Keratinocyte (primary cell): ENCODE data around the gene XCL2. TPM values are rescaled to one million over a fixed set of nuclear protein-coding genes. Genes with fewer than 3 reads are reported as not detected.
"Not testable (repeated sequence)": the region's sequence is repeated elsewhere in the genome, so short reads cannot be mapped to it uniquely, and the experiment has no call there.

Experiments
- DNase-seq: peaks from one replicate; pipeline ENCODE4 v3.0.0-alpha.2; 2011; ENCODE audit warnings: low read depth, missing footprints, low spot score
- FAIRE-seq: peaks from 2 replicates; lab custom pipeline; 2011; peaks lifted over from hg19 to GRCh38; lab: Jason Lieb, UNC
- H2AFZ ChIP-seq: 2 replicates; pipeline ENCODE4 v1.6.0; 2012; ENCODE audit warnings: low read length, control low read depth, inconsistent platforms; ENCODE audit not compliant: control insufficient read depth
- H3K27ac ChIP-seq: 2 replicates; pipeline ENCODE4 v1.5.1; 2011; ENCODE audit warnings: low read length; ENCODE audit not compliant: control insufficient read depth, insufficient read depth
- H3K27me3 ChIP-seq: 3 replicates; pipeline ENCODE4 v1.6.0; 2011; ENCODE audit warnings: low read length; ENCODE audit not compliant: control insufficient read depth, insufficient read depth; ENCODE audit errors: extremely low read depth
- H3K36me3 ChIP-seq, 2 experiments: 2 replicates in 1 of 2; 3 replicates in 1 of 2; pipeline ENCODE4 v1.5.1; 2011; ENCODE audit warnings: low read length in 2 of 2, mild to moderate bottlenecking in 1 of 2; ENCODE audit not compliant: control insufficient read depth in 2 of 2, insufficient read depth in 2 of 2; ENCODE audit errors: extremely low read depth in 1 of 2
- H3K4me1 ChIP-seq: 3 replicates; pipeline ENCODE4 v1.5.1; 2011; ENCODE audit warnings: low read length; ENCODE audit not compliant: control insufficient read depth, insufficient read depth; ENCODE audit errors: extremely low read depth
- H3K4me2 ChIP-seq: 3 replicates; pipeline ENCODE4 v1.6.0; 2011; ENCODE audit warnings: low read depth, low read length; ENCODE audit not compliant: control insufficient read depth, insufficient read depth; ENCODE audit errors: extremely low read depth
- H3K4me3 ChIP-seq, 3 experiments: fragments of 200-600 bp in 1 of 3; sonication (generic) in 1 of 3; 2 replicates in 2 of 3; 3 replicates in 1 of 3; pipeline ENCODE4 v1.5.1; 2011 to 2016; ENCODE audit warnings: low read length in 3 of 3, mild to moderate bottlenecking in 3 of 3, control low read depth in 2 of 3, inconsistent platforms in 1 of 3, low read depth in 1 of 3, mixed read lengths in 1 of 3, mixed run types in 1 of 3, moderate library complexity in 1 of 3; ENCODE audit not compliant: control insufficient read depth in 2 of 3, insufficient read depth in 2 of 3; ENCODE audit errors: extremely low read depth in 1 of 3
- H3K79me2 ChIP-seq: 2 replicates; pipeline ENCODE4 v1.6.0; 2012; ENCODE audit warnings: low read length; ENCODE audit not compliant: control insufficient read depth, insufficient read depth
- H3K9ac ChIP-seq: 3 replicates; pipeline ENCODE4 v1.6.0; 2011; ENCODE audit warnings: low read length; ENCODE audit not compliant: control insufficient read depth, insufficient read depth; ENCODE audit errors: extremely low read depth
- H3K9me1 ChIP-seq: 3 replicates; pipeline ENCODE4 v1.6.0; 2011; ENCODE audit warnings: low read length; ENCODE audit not compliant: control insufficient read depth, insufficient read depth; ENCODE audit errors: extremely low read depth
- H3K9me3 ChIP-seq: 2 replicates; pipeline ENCODE4 v1.5.1; 2012; ENCODE audit warnings: low read depth, low read length; ENCODE audit not compliant: control insufficient read depth
- H4K20me1 ChIP-seq: 3 replicates; pipeline ENCODE4 v1.6.0; 2011; ENCODE audit warnings: low read length; ENCODE audit not compliant: control insufficient read depth, insufficient read depth; ENCODE audit errors: extremely low read depth
- EZH2 ChIP-seq: IDR thresholded peaks from one replicate; pipeline ENCODE4 v1.6.1; 2012; ENCODE audit warnings: inconsistent platforms, mild to moderate bottlenecking, low read length, moderate library complexity
- dilution Hi-C: fragments of 300-500 bp; cut with MboI; formaldehyde crosslinking; loops from one replicate; pipeline ENCODE4 v1.7.0; 2020; ENCODE audit warnings: low sequenced_read_pairs; ENCODE audit not compliant: extremely low pct_ligation_motif_present
- polyA minus RNA-seq, 3 experiments: library from RNA; depleted of rRNA, polyadenylated mRNA; stranded (reverse); fragments of >200 nt; gene quantifications; 1 replicate in 1 of 3; 2 replicates in 1 of 3; 3 replicates in 1 of 3; pipeline ENCODE4 v1.2.3, GENCODE V29; 2011
- polyA plus RNA-seq, 5 experiments: library from polyadenylated mRNA; depleted of rRNA in 3 of 5; stranded (reverse) in 3 of 5; stranded (forward) in 1 of 5; unstranded in 1 of 5; fragments of >200 nt; gene quantifications; 1 replicate in 1 of 5; 2 replicates in 3 of 5; 3 replicates in 1 of 5; pipeline versions ENCODE4 v1.2.1 to v1.2.3, GENCODE V29; 2011 to 2012; ENCODE audit warnings: missing spikeins in 2 of 5, low read depth in 1 of 5, low replicate concordance in 1 of 5
- TF ChIP-seq, protein P1 (sequence below), 3 experiments: IDR thresholded peaks in 1 of 3; conservative IDR thresholded peaks in 1 of 3; optimal IDR thresholded peaks in 1 of 3; 2 replicates in 2 of 3; 3 replicates in 1 of 3; pipeline versions ENCODE3 to v1.5.1; 2011; ENCODE audit warnings: low read length in 3 of 3, mild to moderate bottlenecking in 3 of 3, moderate library complexity in 2 of 3, control low read depth in 1 of 3, inconsistent platforms in 1 of 3; ENCODE audit not compliant: insufficient read depth in 2 of 3; ENCODE audit errors: extremely low read depth in 1 of 3

Gene XCL2, protein sequence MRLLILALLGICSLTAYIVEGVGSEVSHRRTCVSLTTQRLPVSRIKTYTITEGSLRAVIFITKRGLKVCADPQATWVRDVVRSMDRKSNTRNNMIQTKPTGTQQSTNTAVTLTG
- polyA plus RNA-seq (not detected in 3 replicates), polyA minus RNA-seq (not detected in 3 replicates)
- polyA plus RNA-seq (2011; ENCODE audit: low read depth) = not detected
- polyA plus RNA-seq (2011; cell fraction: cytosol; rRNA removed) = not detected in 2 replicates
- not detected in 2 replicates for polyA plus RNA-seq (2011; cell fraction: nucleus; rRNA removed)
- not detected in 2 replicates for polyA plus RNA-seq (2012; ENCODE audit: low replicate concordance)
- polyA minus RNA-seq (2011; cell fraction: cytosol; rRNA and poly(A)+ RNA removed) = not detected
- not detected in 2 replicates for polyA minus RNA-seq (2011; cell fraction: nucleus; rRNA and poly(A)+ RNA removed)

GRCh38 chr1:168543840-168544498 lies at the start of gene XCL2:
Gene XCL2, minus strand, starts transcription at chr1:168543997. Its CDS starts 33 bp downstream, at chr1:168543964.
- dilution Hi-C loops, DNase-seq, H3K36me3 ChIP-seq, H3K27ac ChIP-seq, FAIRE-seq, H3K4me1 ChIP-seq, H3K4me2 ChIP-seq, H3K9ac ChIP-seq, H4K20me1 ChIP-seq, H3K9me1 ChIP-seq, H3K9me3 ChIP-seq, H2AFZ ChIP-seq, H3K79me2 ChIP-seq, H3K4me3 ChIP-seq, H3K27me3 ChIP-seq: not testable (repeated sequence)

GRCh38 chr1:168591641-168592250 lies 47.9 kb upstream of the XCL2 start:
- Histone ChIP-seq H2AFZ (no peak overlapping the region), H3K9me1 (no peaks in the 10 kb centered on the region), H3K27ac (no peak overlapping the region), H3K79me2 (no peaks in the 10 kb centered on the region), H3K36me3 (no peaks in the 10 kb centered on the region), H3K9me3 (no peaks in the 10 kb centered on the region), H4K20me1 (no peaks in the 10 kb centered on the region), H3K4me2 (no peak overlapping the region), H3K4me1 (no peaks in the 10 kb centered on the region), H3K9ac (no peak overlapping the region), H3K27me3 (no peaks in the 10 kb centered on the region), H3K4me3 (no peak overlapping the region)
- TF ChIP-seq, protein P1, sequence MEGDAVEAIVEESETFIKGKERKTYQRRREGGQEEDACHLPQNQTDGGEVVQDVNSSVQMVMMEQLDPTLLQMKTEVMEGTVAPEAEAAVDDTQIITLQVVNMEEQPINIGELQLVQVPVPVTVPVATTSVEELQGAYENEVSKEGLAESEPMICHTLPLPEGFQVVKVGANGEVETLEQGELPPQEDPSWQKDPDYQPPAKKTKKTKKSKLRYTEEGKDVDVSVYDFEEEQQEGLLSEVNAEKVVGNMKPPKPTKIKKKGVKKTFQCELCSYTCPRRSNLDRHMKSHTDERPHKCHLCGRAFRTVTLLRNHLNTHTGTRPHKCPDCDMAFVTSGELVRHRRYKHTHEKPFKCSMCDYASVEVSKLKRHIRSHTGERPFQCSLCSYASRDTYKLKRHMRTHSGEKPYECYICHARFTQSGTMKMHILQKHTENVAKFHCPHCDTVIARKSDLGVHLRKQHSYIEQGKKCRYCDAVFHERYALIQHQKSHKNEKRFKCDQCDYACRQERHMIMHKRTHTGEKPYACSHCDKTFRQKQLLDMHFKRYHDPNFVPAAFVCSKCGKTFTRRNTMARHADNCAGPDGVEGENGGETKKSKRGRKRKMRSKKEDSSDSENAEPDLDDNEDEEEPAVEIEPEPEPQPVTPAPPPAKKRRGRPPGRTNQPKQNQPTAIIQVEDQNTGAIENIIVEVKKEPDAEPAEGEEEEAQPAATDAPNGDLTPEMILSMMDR (optimal IDR thresholded peaks at IDR 0.05 in 1 of 3, IDR thresholded peaks at IDR 0.05 in 1 of 3, conservative IDR thresholded peaks at IDR 0.05 in 1 of 3; ENCODE audit: extremely low read depth in 1 of 3, insufficient read depth in 2 of 3, low read length in 3 of 3) = no peak
- no peak for TF ChIP-seq EZH2
- no peak for FAIRE-seq
- dilution Hi-C loops = no loop called here
- no peak for DNase-seq
